ENCODE measurements around the gene PDE1C. TPM values are rescaled to one million over a fixed set of nuclear protein-coding genes. Genes with fewer than 3 reads are reported as not detected.

Gene PDE1C
- total RNA-seq, 1 donor from 2014 or later, result 0.26 TPM

- Mint-ChIP-seq H3K36me3 (ENCODE audit: low read depth) (no peaks in the 10 kb centered on the region), H3K4me3 (no peak overlapping the region), H3K9me3 (no peaks in the 10 kb centered on the region), H3K4me1 (no peaks in the 10 kb centered on the region), H3K27ac (ENCODE audit: unreplicated experiment) (no peak overlapping the region), H3K27me3 (ENCODE audit: low read depth) (no peaks in the 10 kb centered on the region)
- TF ChIP-seq CTCF (conservative IDR thresholded peaks at IDR 0.05), result no peak
- no peak for DNase-seq (ENCODE audit: low read depth, low spot score)
These were observed 176.8 kb downstream of the PDE1C start for GRCh38 chr7:31893365-31893764.

- Mint-ChIP-seq H3K27ac (ENCODE audit: unreplicated experiment) (no peak overlapping the region), H3K36me3 (ENCODE audit: low read depth) (no peaks in the 10 kb centered on the region), H3K9me3 (peaks cover 2% of the 10 kb centered on the region), H3K4me3 (no peak overlapping the region), H3K4me1 (no peaks in the 10 kb centered on the region), H3K27me3 (ENCODE audit: low read depth) (no peaks in the 10 kb centered on the region)
- no peak for TF ChIP-seq CTCF (conservative IDR thresholded peaks at IDR 0.05)
- no peak for DNase-seq (ENCODE audit: low read depth, low spot score)
These were observed 177.9 kb downstream of the PDE1C start for GRCh38 chr7:31892099-31892829.

- peaks cover 4% of the 10 kb centered on the region for H3K36me3 Mint-ChIP-seq (ENCODE audit: low read depth)
These were observed 179.4 kb downstream of the PDE1C start for GRCh38 chr7:31890766-31891165.

GRCh38 chr7:31890198-31890597 lies 180.0 kb downstream of the PDE1C start:
- DNase-seq (ENCODE audit: low read depth, low spot score), result no peak
- no peaks in the 10 kb centered on the region for H3K27me3 Mint-ChIP-seq (ENCODE audit: low read depth)

More at GRCh38 chr7:31890766-31891165, 179.4 kb downstream of the PDE1C start:
- Mint-ChIP-seq H3K4me1 (no peaks in the 10 kb centered on the region), H3K4me3 (no peak overlapping the region), H3K27me3 (ENCODE audit: low read depth) (no peaks in the 10 kb centered on the region), H3K9me3 (peaks cover 6% of the 10 kb centered on the region), H3K27ac (ENCODE audit: unreplicated experiment) (no peak overlapping the region)
- DNase-seq (ENCODE audit: low read depth, low spot score), result no peak
- no peak for TF ChIP-seq CTCF (conservative IDR thresholded peaks at IDR 0.05)

GRCh38 chr7:31887006-31887405 lies 183.2 kb downstream of the PDE1C start:
- Mint-ChIP-seq H3K4me3 (no peak overlapping the region), H3K27me3 (ENCODE audit: low read depth) (no peaks in the 10 kb centered on the region), H3K4me1 (no peaks in the 10 kb centered on the region), H3K27ac (ENCODE audit: unreplicated experiment) (no peak overlapping the region), H3K9me3 (peaks cover 6% of the 10 kb centered on the region), H3K36me3 (ENCODE audit: low read depth) (peaks cover 4% of the 10 kb centered on the region)
- no peak for DNase-seq (ENCODE audit: low read depth, low spot score)
- TF ChIP-seq CTCF (conservative IDR thresholded peaks at IDR 0.05), result no peak

More at GRCh38 chr7:31890198-31890597, 180.0 kb downstream of the PDE1C start:
- Mint-ChIP-seq H3K36me3 (ENCODE audit: low read depth) (peaks cover 4% of the 10 kb centered on the region), H3K4me3 (no peak overlapping the region), H3K9me3 (peaks cover 6% of the 10 kb centered on the region), H3K27ac (ENCODE audit: unreplicated experiment) (no peak overlapping the region), H3K4me1 (no peaks in the 10 kb centered on the region)
- TF ChIP-seq CTCF (conservative IDR thresholded peaks at IDR 0.05), result no peak
